Neural crest cell (in vitro differentiated cells): ENCODE results near the gene SHISAL1. TPM values are rescaled to one million over a fixed set of nuclear protein-coding genes. Genes with fewer than 3 reads are reported as not detected.

Source experiments
- DNase-seq: peaks from one replicate; pipeline ENCODE4 v3.0.0; 2021; ENCODE audit warnings: low read depth, mixed read lengths, low spot score
- H3K27ac Mint-ChIP-seq: one replicate; pipeline ENCODE4 v1.8.0; 2021; ENCODE audit warnings: mild to moderate bottlenecking, mixed read lengths; ENCODE audit not compliant: unreplicated experiment
- H3K27me3 Mint-ChIP-seq: 2 replicates; pipeline ENCODE4 v1.8.0; 2021; ENCODE audit warnings: low read depth, mild to moderate bottlenecking, mixed read lengths
- H3K36me3 Mint-ChIP-seq: 2 replicates; pipeline ENCODE4 v1.8.0; 2021; ENCODE audit warnings: low read depth, mild to moderate bottlenecking, mixed read lengths
- H3K4me1 Mint-ChIP-seq: 2 replicates; pipeline ENCODE4 v1.8.0; 2021; ENCODE audit warnings: mixed read lengths
- H3K4me3 Mint-ChIP-seq: one replicate; pipeline ENCODE4 v1.8.0; 2021; ENCODE audit warnings: mild to moderate bottlenecking, mixed read lengths
- H3K9me3 Mint-ChIP-seq: 2 replicates; pipeline ENCODE4 v1.8.0; 2021; ENCODE audit warnings: mixed read lengths
- total RNA-seq: library from RNA; stranded (reverse); gene quantifications from 2 replicates; pipeline ENCODE4 v1.2.1, GENCODE V29; 2021
- TF ChIP-seq, protein P1 (sequence below): fragments of 200-600 bp; sonication (generic); conservative IDR thresholded peaks from 2 replicates; pipeline ENCODE4 v1.5.0; 2021; ENCODE audit warnings: antibody characterized with exemption, mild to moderate bottlenecking

SHISAL1 gene
- total RNA-seq, 1 donor from 2014 or later = 4.2 TPM

DNA sequence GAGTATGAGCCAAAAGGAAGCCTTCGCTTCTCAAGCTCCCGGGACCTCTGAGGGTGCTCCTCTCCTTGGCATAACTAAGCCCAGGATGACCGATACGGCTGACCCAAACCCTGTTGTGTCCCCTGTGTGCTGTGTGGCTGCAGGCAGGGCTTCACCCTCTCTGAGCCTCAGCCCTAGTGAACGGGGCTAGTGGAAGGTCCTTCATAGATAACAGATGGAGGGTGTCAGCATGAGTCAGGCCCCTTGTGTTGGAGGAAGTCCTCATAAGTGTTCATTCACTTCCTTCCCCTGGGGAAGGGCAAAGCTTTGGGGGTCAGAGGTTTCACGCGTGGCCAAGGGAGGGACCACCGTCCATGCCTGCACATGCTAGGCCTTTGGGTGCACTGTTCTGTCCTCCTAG, 21.5 kb downstream of the SHISAL1 start:
- Mint-ChIP-seq H3K4me1 (peaks cover 58% of the 10 kb centered on the region), H3K4me3 (no peak overlapping the region), H3K9me3 (peaks cover 5% of the 10 kb centered on the region), H3K27me3 (no peaks in the 10 kb centered on the region), H3K36me3 (peaks cover 3% of the 10 kb centered on the region), H3K27ac (no peak overlapping the region)
- TF ChIP-seq, protein P1, sequence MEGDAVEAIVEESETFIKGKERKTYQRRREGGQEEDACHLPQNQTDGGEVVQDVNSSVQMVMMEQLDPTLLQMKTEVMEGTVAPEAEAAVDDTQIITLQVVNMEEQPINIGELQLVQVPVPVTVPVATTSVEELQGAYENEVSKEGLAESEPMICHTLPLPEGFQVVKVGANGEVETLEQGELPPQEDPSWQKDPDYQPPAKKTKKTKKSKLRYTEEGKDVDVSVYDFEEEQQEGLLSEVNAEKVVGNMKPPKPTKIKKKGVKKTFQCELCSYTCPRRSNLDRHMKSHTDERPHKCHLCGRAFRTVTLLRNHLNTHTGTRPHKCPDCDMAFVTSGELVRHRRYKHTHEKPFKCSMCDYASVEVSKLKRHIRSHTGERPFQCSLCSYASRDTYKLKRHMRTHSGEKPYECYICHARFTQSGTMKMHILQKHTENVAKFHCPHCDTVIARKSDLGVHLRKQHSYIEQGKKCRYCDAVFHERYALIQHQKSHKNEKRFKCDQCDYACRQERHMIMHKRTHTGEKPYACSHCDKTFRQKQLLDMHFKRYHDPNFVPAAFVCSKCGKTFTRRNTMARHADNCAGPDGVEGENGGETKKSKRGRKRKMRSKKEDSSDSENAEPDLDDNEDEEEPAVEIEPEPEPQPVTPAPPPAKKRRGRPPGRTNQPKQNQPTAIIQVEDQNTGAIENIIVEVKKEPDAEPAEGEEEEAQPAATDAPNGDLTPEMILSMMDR = no peak
- DNase-seq = no peak

DNA sequence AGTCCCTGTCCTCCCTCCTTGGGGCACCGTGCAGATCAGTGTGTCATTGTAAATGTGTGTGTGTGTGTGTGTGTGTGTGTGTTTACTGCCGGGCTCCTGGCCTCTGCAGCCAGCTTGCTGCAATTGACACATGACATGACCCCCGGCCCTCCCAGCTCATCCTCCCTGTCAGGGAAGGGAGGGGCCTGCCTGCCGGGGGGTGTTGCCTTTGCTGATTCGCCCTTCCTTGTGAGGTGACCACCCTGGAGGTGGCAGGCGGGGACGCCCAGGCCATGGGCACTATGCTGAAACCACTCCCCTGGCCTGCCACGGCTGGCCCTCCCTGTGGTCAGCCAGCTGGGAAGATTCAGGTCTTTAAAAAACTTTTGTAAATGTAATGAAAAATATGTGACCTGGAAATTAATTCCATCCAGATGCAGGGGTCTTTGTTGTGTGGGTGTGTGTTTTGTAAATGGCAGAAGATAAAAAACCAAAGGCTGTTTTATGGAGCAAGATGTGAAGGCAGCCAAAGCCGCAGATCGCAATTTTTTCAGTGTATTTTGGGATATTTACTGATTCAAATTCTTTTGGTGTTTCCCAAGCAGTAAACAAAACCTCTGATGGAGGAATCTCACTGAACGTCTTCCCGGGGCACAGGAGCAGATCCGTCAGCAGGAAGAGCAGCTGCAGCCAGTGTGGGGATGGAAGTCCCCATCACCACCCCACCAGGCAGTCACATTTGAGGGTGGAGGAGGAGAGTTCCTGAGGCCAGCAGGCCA, 23.2 kb downstream of the SHISAL1 start:
- peaks cover 3% of the 10 kb centered on the region for H3K36me3 Mint-ChIP-seq
- no peaks in the 10 kb centered on the region for H3K27me3 Mint-ChIP-seq
- peak overlapping the region; percentile 39 for H3K4me3 Mint-ChIP-seq
- H3K9me3 Mint-ChIP-seq = peaks cover 3% of the 10 kb centered on the region
- TF ChIP-seq, protein P1 = no peak
- peaks cover 59% of the 10 kb centered on the region for H3K4me1 Mint-ChIP-seq
- peak; percentile 68 for DNase-seq
- peak overlapping the region; percentile 23 for H3K27ac Mint-ChIP-seq

DNA sequence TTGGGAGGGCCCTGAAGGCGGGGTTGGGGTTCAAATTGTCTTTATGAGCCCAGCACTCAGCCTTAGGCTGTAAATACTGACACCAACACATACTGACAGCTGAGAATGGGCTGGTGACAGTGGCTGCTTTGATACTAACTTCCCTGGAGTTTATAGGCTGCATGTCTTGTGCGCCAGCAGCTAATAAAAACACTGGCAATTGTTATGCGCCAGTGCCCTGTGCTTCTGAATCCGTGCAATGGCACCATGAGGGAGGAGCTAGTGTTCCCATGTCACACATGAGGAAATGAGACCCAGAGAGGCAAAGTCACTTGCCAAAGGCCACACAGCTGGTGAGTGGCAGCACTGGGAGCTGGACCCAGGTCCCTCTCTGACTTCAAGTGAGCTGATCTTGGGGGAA, 23.8 kb downstream of the SHISAL1 start:
- Mint-ChIP-seq H3K9me3 (peaks cover under 1% of the 10 kb centered on the region), H3K27ac (no peak overlapping the region), H3K36me3 (peaks cover under 1% of the 10 kb centered on the region), H3K4me1 (peaks cover 59% of the 10 kb centered on the region), H3K4me3 (peak overlapping the region; percentile 58), H3K27me3 (no peaks in the 10 kb centered on the region)
- DNase-seq = no peak
- TF ChIP-seq, protein P1 = no peak

DNA sequence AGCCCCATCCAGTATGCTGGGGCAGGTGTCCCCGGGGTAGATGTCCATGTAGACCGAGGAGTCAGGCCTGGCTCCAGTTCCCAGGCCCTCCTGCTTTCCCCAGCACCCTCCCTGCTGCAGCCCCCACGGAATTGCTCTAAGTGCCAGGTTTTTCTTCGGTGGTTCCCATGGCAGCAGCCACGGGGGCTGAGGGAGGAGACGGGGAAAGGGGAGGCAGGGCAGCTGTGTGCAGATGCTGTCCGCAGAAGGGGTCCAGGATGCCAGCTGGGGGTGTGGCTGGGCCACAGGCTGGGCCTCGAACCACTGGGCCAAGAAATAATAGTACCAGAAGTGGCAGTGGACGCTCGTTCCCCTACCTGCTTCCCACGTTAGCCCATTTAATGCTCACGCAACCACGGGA, 25.0 kb downstream of the SHISAL1 start:
- H3K27ac Mint-ChIP-seq = no peak overlapping the region
- DNase-seq = no peak
- no peaks in the 10 kb centered on the region for H3K9me3 Mint-ChIP-seq
- H3K27me3 Mint-ChIP-seq = no peaks in the 10 kb centered on the region
- TF ChIP-seq, protein P1 = no peak
- H3K4me1 Mint-ChIP-seq = peaks cover 56% of the 10 kb centered on the region
- H3K36me3 Mint-ChIP-seq = no peaks in the 10 kb centered on the region
- no peak overlapping the region for H3K4me3 Mint-ChIP-seq

DNA sequence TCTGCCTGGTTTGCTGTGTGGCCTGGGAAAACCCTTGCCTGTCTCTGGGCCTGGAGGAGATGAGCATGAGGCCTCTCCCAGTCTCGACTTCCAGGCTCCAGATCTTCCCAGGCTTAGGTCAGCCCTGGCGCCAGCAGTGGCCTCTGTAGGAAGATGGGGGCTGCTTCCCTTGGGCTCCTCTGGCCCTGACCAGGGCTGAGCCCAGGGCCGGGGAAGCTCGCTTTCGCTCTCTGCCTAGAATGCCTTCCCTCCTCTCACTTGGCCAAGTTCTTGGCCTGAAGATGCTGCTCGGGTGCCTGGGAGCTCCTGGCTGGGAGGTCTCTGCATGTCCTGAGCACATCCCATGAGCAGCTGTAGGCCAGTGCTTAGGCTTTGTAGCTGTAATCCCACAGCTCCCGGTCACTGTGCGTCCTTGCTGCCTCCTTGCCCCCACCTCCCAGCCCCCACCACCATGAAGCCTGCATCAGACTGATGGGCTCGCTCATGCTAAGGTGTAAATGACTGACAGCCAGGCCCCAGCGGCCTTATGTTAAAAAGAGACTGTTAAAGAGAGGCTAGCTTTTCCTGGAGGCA, 25.5 kb downstream of the SHISAL1 start:
- H3K27ac Mint-ChIP-seq = peak overlapping the region; percentile 88
- H3K4me1 Mint-ChIP-seq = peaks cover 52% of the 10 kb centered on the region
- TF ChIP-seq, protein P1 = no peak
- no peaks in the 10 kb centered on the region for H3K9me3 Mint-ChIP-seq
- H3K36me3 Mint-ChIP-seq = no peaks in the 10 kb centered on the region
- no peak for DNase-seq
- H3K4me3 Mint-ChIP-seq = no peak overlapping the region
- no peaks in the 10 kb centered on the region for H3K27me3 Mint-ChIP-seq
